ENCODE results near the gene MORN5.

The MORN5 gene

DNA sequence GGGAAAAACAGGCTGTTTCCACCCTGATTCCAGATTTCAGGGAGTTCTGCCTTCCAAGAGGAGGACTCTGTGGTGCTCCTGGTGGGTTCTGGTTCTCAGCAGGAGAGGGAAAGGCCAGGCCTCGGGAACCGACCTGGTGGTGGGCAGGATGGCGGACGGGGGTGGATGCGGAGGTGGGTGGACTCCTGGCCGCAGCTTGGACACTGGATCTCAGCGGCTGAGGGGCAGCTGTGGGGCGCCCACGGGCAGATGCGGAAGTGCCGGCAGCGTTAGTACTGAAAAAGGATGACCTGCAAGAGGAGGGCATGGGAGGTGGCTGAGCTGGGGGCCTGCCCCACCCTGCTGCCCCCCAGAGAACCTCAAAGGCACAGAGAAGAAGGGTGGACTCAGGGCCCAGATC, 44.8 kb downstream of the MORN5 start:
- H3K36me3 ChIP-seq (ENCODE audit: control insufficient read depth in 2 of 2, insufficient read depth in 2 of 2, low read length in 2 of 2): peaks cover 0 to 7% of the 10 kb centered on the region in 2 donors
- H3K9ac ChIP-seq (ENCODE audit: low read length in 2 of 2): no peak overlapping the region
- no peak overlapping the region for H3K27ac ChIP-seq (ENCODE audit: low read length)
- peaks cover 0 to 5% of the 10 kb centered on the region in 2 donors for H3K27me3 ChIP-seq (ENCODE audit: control insufficient read depth in 1 of 2, insufficient read depth in 2 of 2, low read length in 2 of 2)
- H3K4me1 ChIP-seq (ENCODE audit: control insufficient read depth, insufficient read depth, low read length): peaks cover 3% of the 10 kb centered on the region
- H3K9me3 ChIP-seq (ENCODE audit: control insufficient read depth in 2 of 2, low read length in 2 of 2): no peaks in the 10 kb centered on the region
- no peak overlapping the region for H3K4me3 ChIP-seq (ENCODE audit: low read length in 2 of 2)

DNA sequence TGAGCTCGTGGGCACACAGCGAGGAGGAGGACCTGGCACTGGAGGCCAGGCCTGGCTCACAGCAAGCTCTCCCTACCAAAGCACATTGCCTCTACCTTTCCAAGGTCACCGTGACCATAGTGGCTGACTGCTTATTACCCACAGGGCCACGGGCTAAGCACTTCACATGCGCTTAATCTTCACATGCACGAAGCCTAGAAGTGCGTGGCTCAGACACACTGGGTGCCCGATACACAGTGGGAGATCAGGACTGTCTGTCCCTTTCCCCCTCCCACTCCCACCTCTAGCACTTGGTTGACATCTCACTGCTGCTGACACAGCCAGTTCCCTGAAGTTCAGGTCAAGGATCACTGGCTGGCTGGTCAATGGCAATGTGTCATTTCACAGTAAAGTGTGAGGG, 45.5 kb downstream of the MORN5 start:
- no peak overlapping the region for H3K27ac ChIP-seq (ENCODE audit: low read length)
- H3K27me3 ChIP-seq (ENCODE audit: control insufficient read depth in 1 of 2, insufficient read depth in 2 of 2, low read length in 2 of 2): peaks cover 0 to 5% of the 10 kb centered on the region in 2 donors
- no peaks in the 10 kb centered on the region for H3K9me3 ChIP-seq (ENCODE audit: control insufficient read depth in 2 of 2, low read length in 2 of 2)
- peaks cover 0 to 7% of the 10 kb centered on the region in 2 donors for H3K36me3 ChIP-seq (ENCODE audit: control insufficient read depth in 2 of 2, insufficient read depth in 2 of 2, low read length in 2 of 2)
- no peak overlapping the region for H3K9ac ChIP-seq (ENCODE audit: low read length in 2 of 2)
- H3K4me3 ChIP-seq (ENCODE audit: low read length in 2 of 2): no peak overlapping the region
- peaks cover 3% of the 10 kb centered on the region for H3K4me1 ChIP-seq (ENCODE audit: control insufficient read depth, insufficient read depth, low read length)

DNA sequence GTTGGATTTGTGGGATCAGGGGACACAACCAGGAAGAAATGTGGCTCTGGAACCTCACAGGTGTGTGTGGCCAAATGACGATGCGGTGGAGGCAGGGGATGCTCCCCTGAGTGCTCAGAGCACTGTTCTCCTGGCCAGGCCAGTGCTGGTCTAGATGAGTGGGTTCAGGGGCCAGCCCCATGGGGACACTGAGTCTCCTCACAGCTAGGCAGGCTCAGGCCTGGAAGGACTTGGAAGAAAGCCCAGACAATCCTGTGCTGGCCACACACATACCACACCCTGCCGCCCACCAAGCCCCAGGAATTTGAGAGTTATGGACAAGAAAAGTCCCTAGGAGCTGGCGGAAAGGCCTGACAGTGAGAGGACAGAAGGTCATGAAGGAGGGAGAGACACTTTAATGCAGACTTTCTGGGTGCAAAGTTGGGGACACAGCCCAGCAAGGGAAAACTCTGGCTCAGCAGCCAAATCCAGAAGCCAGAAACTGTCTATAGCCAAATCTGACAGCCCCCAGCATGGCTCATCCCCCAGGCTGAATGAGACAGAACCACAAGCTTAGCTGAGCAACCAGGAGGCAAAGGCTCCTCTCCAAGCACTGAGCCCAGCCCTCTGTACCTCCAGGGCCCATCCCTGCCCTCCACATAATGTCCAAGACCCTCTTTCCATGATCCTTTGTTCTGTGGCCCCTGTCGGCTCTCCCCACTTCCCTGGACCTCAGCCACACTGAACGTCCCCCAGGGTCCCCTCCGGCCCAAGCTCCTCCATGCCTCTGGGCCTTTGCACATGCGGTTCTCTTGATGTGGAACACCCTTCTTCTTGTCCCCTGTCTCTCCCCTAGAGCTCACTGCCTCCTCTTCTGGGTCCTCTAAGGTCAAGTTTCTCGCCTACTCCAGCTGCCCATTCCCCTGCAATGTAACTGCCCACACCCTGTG, 46.7 kb downstream of the MORN5 start:
- H3K27me3 ChIP-seq (ENCODE audit: control insufficient read depth in 1 of 2, insufficient read depth in 2 of 2, low read length in 2 of 2): peaks cover 3 to 11% of the 10 kb centered on the region in 2 donors
- H3K4me3 ChIP-seq (ENCODE audit: low read length in 2 of 2): no peak overlapping the region
- no peaks in the 10 kb centered on the region for H3K9me3 ChIP-seq (ENCODE audit: control insufficient read depth in 2 of 2, low read length in 2 of 2)
- no peaks in the 10 kb centered on the region for H3K4me1 ChIP-seq (ENCODE audit: control insufficient read depth, insufficient read depth, low read length)
- peaks cover 0 to 7% of the 10 kb centered on the region in 2 donors for H3K36me3 ChIP-seq (ENCODE audit: control insufficient read depth in 2 of 2, insufficient read depth in 2 of 2, low read length in 2 of 2)
- H3K9ac ChIP-seq (ENCODE audit: low read length in 2 of 2): no peak overlapping the region
- H3K27ac ChIP-seq (ENCODE audit: low read length): no peak overlapping the region

DNA sequence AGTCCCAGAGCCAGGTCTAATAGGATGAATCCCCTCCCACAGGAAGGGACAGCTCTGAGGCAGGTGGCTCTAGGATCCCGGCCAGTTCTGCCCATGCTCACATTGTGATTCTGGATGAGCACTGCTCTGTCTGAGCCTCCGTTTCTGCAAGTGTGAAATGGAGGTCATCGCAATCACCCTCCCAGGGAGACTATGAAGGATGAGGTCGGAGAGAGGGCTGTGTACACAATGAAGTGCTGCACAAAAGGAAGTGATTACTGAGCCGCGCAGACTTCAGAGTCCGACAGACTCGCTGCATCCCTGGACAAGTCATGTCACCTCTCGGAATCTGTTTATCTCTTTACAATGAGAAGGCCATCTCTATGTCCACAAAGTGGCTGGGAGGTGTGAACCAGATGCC, 47.4 kb downstream of the MORN5 start:
- Histone ChIP-seq H3K36me3 (ENCODE audit: control insufficient read depth in 2 of 2, insufficient read depth in 2 of 2, low read length in 2 of 2) (peaks cover 0 to 7% of the 10 kb centered on the region in 2 donors), H3K27ac (ENCODE audit: low read length) (no peak overlapping the region), H3K27me3 (ENCODE audit: control insufficient read depth in 1 of 2, insufficient read depth in 2 of 2, low read length in 2 of 2) (peaks cover 5 to 18% of the 10 kb centered on the region in 2 donors), H3K4me1 (ENCODE audit: control insufficient read depth, insufficient read depth, low read length) (no peaks in the 10 kb centered on the region), H3K9me3 (ENCODE audit: control insufficient read depth in 2 of 2, low read length in 2 of 2) (no peaks in the 10 kb centered on the region), H3K9ac (ENCODE audit: low read length in 2 of 2) (no peak overlapping the region), H3K4me3 (ENCODE audit: low read length in 2 of 2) (no peak overlapping the region)

DNA sequence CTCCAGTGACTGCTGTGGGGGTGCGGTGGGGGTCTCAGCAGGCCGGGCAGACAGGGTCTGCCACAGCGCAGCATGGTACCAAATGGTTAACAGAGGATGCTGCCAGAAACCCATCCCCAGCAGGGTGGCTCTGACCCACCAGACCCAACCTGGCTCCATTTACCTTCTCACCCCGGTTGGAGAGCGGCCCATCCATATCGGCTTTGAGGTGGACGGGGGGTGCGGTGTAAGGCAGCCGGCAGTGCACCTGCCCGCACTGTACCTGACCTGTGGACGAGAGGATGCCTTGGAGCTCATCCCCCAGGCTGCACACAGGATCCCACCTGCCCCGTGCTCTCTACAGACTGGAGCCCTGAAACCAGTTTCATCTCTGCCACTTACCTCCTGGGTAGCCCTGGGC, 49.7 kb downstream of the MORN5 start:
- Histone ChIP-seq H3K36me3 (ENCODE audit: control insufficient read depth in 2 of 2, insufficient read depth in 2 of 2, low read length in 2 of 2) (peaks cover 0 to 7% of the 10 kb centered on the region in 2 donors), H3K4me1 (ENCODE audit: control insufficient read depth, insufficient read depth, low read length) (peaks cover 13% of the 10 kb centered on the region), H3K27ac (ENCODE audit: low read length) (no peak overlapping the region), H3K27me3 (ENCODE audit: control insufficient read depth in 1 of 2, insufficient read depth in 2 of 2, low read length in 2 of 2) (peaks cover 20 to 41% of the 10 kb centered on the region in 2 donors), H3K4me3 (ENCODE audit: low read length in 2 of 2) (no peak overlapping the region), H3K9me3 (ENCODE audit: control insufficient read depth in 2 of 2, low read length in 2 of 2) (no peaks in the 10 kb centered on the region), H3K9ac (ENCODE audit: low read length in 2 of 2) (no peak overlapping the region)

DNA sequence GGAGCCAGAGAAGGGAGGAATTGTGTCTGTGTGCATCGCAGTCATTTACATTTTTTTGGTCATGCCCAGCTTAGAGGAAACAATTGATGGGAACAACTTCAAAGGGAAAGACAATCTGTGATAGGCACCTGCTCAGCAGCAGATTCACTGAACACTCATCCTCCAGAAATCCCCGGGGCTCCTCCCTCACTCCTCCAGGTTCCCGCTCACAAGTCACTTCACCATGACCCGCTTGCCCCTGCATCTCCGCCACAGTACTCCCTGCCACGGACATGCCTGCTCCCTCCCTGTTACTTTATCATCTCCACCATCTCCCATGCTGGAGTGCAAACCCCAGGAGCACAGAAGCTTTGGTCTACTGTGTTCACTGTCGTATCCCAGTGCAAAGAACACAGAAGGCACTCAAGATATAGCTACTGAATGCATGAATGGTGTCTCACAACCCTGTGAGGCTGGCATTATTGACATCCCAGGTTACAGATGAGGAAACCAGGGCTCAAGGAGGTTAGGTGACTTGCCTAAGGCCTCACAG, 52.8 kb downstream of the MORN5 start:
- H3K4me3 ChIP-seq (ENCODE audit: low read length in 2 of 2): no peak overlapping the region
- H3K27ac ChIP-seq (ENCODE audit: low read length): no peak overlapping the region
- no peak overlapping the region for H3K9ac ChIP-seq (ENCODE audit: low read length in 2 of 2)
- H3K27me3 ChIP-seq (ENCODE audit: control insufficient read depth in 1 of 2, insufficient read depth in 2 of 2, low read length in 2 of 2): peaks cover 36 to 56% of the 10 kb centered on the region in 2 donors
- no peaks in the 10 kb centered on the region for H3K9me3 ChIP-seq (ENCODE audit: control insufficient read depth in 2 of 2, low read length in 2 of 2)
- peaks cover 13% of the 10 kb centered on the region for H3K4me1 ChIP-seq (ENCODE audit: control insufficient read depth, insufficient read depth, low read length)
- H3K36me3 ChIP-seq (ENCODE audit: control insufficient read depth in 2 of 2, insufficient read depth in 2 of 2, low read length in 2 of 2): no peaks in the 10 kb centered on the region

DNA sequence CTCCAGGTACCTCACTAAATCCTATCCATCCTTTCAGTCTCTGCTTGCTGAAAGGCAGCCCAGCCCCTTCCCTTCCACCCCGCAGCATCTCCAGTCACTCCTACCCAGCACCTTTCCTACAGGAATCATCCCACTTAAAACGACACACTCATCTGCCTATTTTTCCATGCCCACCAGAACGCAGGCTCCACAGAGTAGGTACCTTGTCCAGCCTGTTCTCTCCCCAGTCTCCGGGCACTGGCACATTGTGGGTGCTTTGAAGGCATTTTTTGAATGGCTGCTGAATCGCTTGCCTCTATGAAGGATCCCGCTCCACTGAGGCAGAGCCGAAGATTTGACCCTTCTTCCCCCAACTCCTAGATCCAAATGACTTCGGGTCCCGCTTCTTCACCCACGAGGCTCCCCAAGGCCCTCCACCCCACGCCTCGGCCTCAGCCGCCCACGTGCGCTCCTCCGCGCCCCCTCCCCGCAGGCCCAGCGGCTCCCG, 53.4 kb downstream of the MORN5 start:
- Histone ChIP-seq H3K27ac (ENCODE audit: low read length) (no peak overlapping the region), H3K9me3 (ENCODE audit: control insufficient read depth in 2 of 2, low read length in 2 of 2) (no peaks in the 10 kb centered on the region), H3K36me3 (ENCODE audit: control insufficient read depth in 2 of 2, insufficient read depth in 2 of 2, low read length in 2 of 2) (no peaks in the 10 kb centered on the region), H3K4me1 (ENCODE audit: control insufficient read depth, insufficient read depth, low read length) (peaks cover 13% of the 10 kb centered on the region), H3K27me3 (ENCODE audit: control insufficient read depth in 1 of 2, insufficient read depth in 2 of 2, low read length in 2 of 2) (peaks cover 38 to 61% of the 10 kb centered on the region in 2 donors), H3K9ac (ENCODE audit: low read length in 2 of 2) (no peak overlapping the region), H3K4me3 (ENCODE audit: low read length in 2 of 2) (no peak overlapping the region)

DNA sequence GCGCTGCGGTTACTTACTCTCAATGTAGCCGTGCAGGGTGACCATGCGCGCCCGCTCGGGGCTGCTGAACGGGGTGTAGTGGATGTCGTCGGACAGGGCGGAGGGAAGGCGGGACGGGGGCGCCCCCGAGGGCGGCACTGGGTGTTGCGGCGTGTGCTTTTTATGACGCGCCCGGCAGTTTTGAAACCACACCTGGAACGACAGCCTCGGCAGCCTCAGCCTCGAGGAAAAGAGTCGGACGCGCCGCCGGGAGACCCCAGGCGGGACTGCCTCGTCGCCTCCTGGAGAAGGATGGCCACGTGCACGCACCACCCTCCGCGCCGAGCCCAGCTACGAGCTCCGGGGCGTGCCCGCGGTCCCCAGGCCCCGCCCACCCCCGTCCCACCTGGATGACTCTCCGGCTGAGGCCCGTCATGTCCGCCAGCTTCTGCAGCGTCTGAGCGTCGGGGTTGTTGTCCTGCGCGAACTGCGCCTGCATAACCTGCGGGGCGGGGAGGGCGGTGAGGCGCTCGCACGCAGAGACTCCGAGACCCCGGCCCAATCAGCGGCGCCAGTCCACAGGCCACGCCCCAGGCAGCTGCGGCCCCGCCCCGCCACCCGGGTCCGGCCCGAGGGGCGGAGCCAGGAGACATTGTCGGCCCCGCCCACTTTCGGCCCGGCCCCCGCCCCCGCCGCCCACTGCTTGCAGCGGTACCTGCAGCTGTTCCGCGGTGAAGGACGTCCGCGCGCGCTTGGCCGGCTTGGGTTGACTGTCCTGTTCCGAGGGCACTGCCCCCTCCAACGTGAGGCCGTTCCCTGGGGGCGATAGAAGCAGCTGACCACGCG, 54.1 kb downstream of the MORN5 start:
- no peaks in the 10 kb centered on the region for H3K36me3 ChIP-seq (ENCODE audit: control insufficient read depth in 2 of 2, insufficient read depth in 2 of 2, low read length in 2 of 2)
- no peak overlapping the region for H3K27ac ChIP-seq (ENCODE audit: low read length)
- no peaks in the 10 kb centered on the region for H3K9me3 ChIP-seq (ENCODE audit: control insufficient read depth in 2 of 2, low read length in 2 of 2)
- peaks cover 17% of the 10 kb centered on the region for H3K4me1 ChIP-seq (ENCODE audit: control insufficient read depth, insufficient read depth, low read length)
- H3K9ac ChIP-seq (ENCODE audit: low read length in 2 of 2): no peak overlapping the region
- H3K27me3 ChIP-seq (ENCODE audit: control insufficient read depth in 1 of 2, insufficient read depth in 2 of 2, low read length in 2 of 2): peaks cover 45 to 67% of the 10 kb centered on the region in 2 donors
- H3K4me3 ChIP-seq (ENCODE audit: low read length in 2 of 2): peak overlapping the region; percentile 10 to 52

DNA sequence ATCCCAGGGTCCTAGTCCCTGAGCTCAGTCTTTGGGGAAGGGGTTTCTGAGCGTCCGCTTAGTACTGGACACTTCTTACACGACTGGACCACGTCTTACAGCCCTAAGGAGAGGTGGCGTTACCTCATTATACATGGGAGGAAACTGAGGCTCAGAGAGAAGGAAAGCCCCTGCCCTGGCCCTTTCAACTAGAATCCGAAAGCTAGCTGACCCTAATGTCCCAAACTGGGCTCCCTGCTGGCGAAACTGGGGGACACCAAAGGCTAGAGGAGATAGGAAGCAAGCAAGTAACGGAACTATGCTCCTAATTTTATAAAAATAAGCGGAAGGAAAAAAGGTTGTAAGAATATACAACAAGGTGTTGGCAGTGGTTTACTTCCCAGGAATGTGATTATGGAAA, 54.8 kb downstream of the MORN5 start:
- H3K27me3 ChIP-seq (ENCODE audit: control insufficient read depth in 1 of 2, insufficient read depth in 2 of 2, low read length in 2 of 2): peaks cover 51 to 71% of the 10 kb centered on the region in 2 donors
- no peaks in the 10 kb centered on the region for H3K9me3 ChIP-seq (ENCODE audit: control insufficient read depth in 2 of 2, low read length in 2 of 2)
- no peaks in the 10 kb centered on the region for H3K36me3 ChIP-seq (ENCODE audit: control insufficient read depth in 2 of 2, insufficient read depth in 2 of 2, low read length in 2 of 2)
- no peak overlapping the region for H3K4me3 ChIP-seq (ENCODE audit: low read length in 2 of 2)
- no peak overlapping the region for H3K9ac ChIP-seq (ENCODE audit: low read length in 2 of 2)
- H3K27ac ChIP-seq (ENCODE audit: low read length): no peak overlapping the region
- H3K4me1 ChIP-seq (ENCODE audit: control insufficient read depth, insufficient read depth, low read length): peaks cover 24% of the 10 kb centered on the region

DNA sequence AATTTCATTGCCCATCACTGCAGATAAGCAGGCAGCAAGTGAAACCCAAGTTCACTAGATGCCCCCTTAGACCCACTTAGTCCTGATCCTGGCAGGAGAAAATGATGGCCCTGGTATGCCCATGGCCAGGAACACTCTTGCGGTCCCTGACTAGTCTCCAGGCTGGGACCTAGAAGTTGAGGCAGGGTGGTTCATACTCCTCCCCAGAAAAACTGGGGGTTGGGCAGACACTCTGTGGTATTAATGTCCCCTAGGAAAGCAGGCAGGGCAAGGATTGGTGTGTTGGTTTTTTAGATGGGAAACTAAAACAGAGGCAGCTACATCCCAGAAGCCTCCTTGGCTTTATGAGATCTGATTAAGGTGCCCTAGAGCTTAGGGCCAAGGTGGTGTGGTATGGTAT, 56.0 kb downstream of the MORN5 start:
- Histone ChIP-seq H3K9me3 (ENCODE audit: control insufficient read depth in 2 of 2, low read length in 2 of 2) (no peaks in the 10 kb centered on the region), H3K36me3 (ENCODE audit: control insufficient read depth in 2 of 2, insufficient read depth in 2 of 2, low read length in 2 of 2) (no peaks in the 10 kb centered on the region), H3K27me3 (ENCODE audit: control insufficient read depth in 1 of 2, insufficient read depth in 2 of 2, low read length in 2 of 2) (peaks cover 63 to 83% of the 10 kb centered on the region in 2 donors), H3K4me1 (ENCODE audit: control insufficient read depth, insufficient read depth, low read length) (peaks cover 32% of the 10 kb centered on the region), H3K4me3 (ENCODE audit: low read length in 2 of 2) (no peak overlapping the region), H3K27ac (ENCODE audit: low read length) (no peak overlapping the region), H3K9ac (ENCODE audit: low read length in 2 of 2) (no peak overlapping the region)

Measured in stomach smooth muscle (tissue), 2 donors.